Heart right ventricle (tissue), 16 donors: ENCODE data around the gene LPP. TPM values are rescaled to one million over a fixed set of nuclear protein-coding genes. Genes with fewer than 3 reads are reported as not detected.
A peak's percentile ranks its signal among the peaks of the same experiment; 100 is the strongest.

ENCODE experiments used
- ATAC-seq, 8 donors: fragments of 200-7000 bp; cut with Tn5 transposase; one replicate each; pipeline ENCODE4 v1.9.1; 2020; ENCODE audit warnings: mild to moderate bottlenecking in 8 of 8, moderate library complexity in 8 of 8, moderate number of reproducible peaks in 1 of 8
- DNase-seq, 2 donors: peaks; one replicate each; pipeline ENCODE4 v3.0.0-alpha.2; 2020
- H3K27ac ChIP-seq, 10 donors: fragments of 200-600 bp; sonication (generic) in 2 of 10; one replicate each; pipeline versions ENCODE4 v1.5.0 to v1.8.0; 2020 to 2022; ENCODE audit warnings: mild to moderate bottlenecking in 3 of 10
- H3K27me3 ChIP-seq, 7 donors: fragments of 200-600 bp; one replicate each; pipeline ENCODE4 v1.8.0; 2021 to 2022; ENCODE audit warnings: mild to moderate bottlenecking in 2 of 7
- H3K36me3 ChIP-seq, 9 donors: fragments of 200-600 bp; sonication (generic) in 1 of 9; one replicate each; pipeline versions ENCODE4 v1.5.0 to v1.8.0; 2020 to 2022; ENCODE audit warnings: mild to moderate bottlenecking in 2 of 9
- H3K4me1 ChIP-seq, 9 donors: fragments of 200-600 bp; sonication (generic) in 1 of 9; one replicate each; pipeline versions ENCODE4 v1.5.0 to v1.8.0; 2020 to 2022; ENCODE audit warnings: mild to moderate bottlenecking in 4 of 9
- H3K4me3 ChIP-seq, 10 donors: fragments of 200-600 bp; sonication (generic) in 2 of 10; one replicate each; pipeline versions ENCODE4 v1.5.0 to v1.8.0; 2020 to 2022; ENCODE audit warnings: mild to moderate bottlenecking in 7 of 10, moderate library complexity in 2 of 10
- H3K9me3 ChIP-seq, 11 donors: fragments of 200-600 bp in 10 of 11; sonication (generic) in 2 of 11; one replicate each; pipeline versions ENCODE4 v1.5.0 to v1.8.0; 2013 to 2022; ENCODE audit warnings: mild to moderate bottlenecking in 2 of 11, control low read depth in 1 of 11, moderate library complexity in 1 of 11
- WGBS, 2 donors: extraction: QIAGEN DNeasy Blood & Tissue Kit; methylation state at CpG; one replicate each; pipeline ENCODE4 v1.1.7; 2013; ENCODE audit warnings: inconsistent platforms in 1 of 2; 5-methylcytosine and 5-hydroxymethylcytosine counted together
- intact Hi-C, 10 donors: fragments of 100-400 bp; cut with DNase I; formaldehyde crosslinking; loops; one replicate each; pipeline versions ENCODE4 v1.11.1 to v1.14.2; 2022
- polyA plus RNA-seq, 2 donors: library from polyadenylated mRNA; stranded (reverse); fragments of 200-250 nt; gene quantifications; one replicate each; pipeline ENCODE4 v1.2.3, GENCODE V29; 2013
- total RNA-seq, 10 donors: library from RNA; stranded (reverse); fragmentation: NEBNext Ultra II Directional in 3 of 10; extraction: Animal tissue kit (Norgen Biotek cat#: 25700) in 3 of 10; gene quantifications; one replicate each; pipeline versions ENCODE4 v1.2.1 to v1.2.4, GENCODE V29; 2021 to 2023
- TF ChIP-seq, protein P1 (sequence below), 9 donors: fragments of 200-600 bp; sonication (generic) in 2 of 9; IDR thresholded peaks; one replicate each; pipeline versions ENCODE4 v1.5.0 to v1.8.0; 2021 to 2022; ENCODE audit warnings: antibody characterized with exemption in 9 of 9, mild to moderate bottlenecking in 5 of 9, moderate library complexity in 1 of 9
- donor health status: Arrhythmogenic right ventricular cardiomyopathy.
- donor health status: ischemic (EF 13 %, LVEDD 7.1; RV severe dilation, severe dysfunction).
- donor health status: healthy with polysubstance abuse.
- donor health status: DM: no; HTN: yes; CAD: no.
- donor health status: DM: no; HTN: no; CAD: no.
- donor health status: ischemic (EF 25% LVEDD 6.9; RV normal size, moderate dysfunction).
- donor health status: ischemic (EF 25% LVEDD 5.7; RV mildly dilated, moderate dysfunction).
- donor health status: healthy.
- donor health status: DM: yes; HTN: yes; CAD: no.
- donor health status: Ischemic cardiomyopathy.
- donor health status: ischemic (EF 35%, LVEDD 5.7; RV mildly dilated, moderate dysfunction).
- donor health status: nonischemic (EF 11% LVEDD 7.7; RV severe dilation, severe dysfunction).
- donor health status: DM: yes; HTN: yes; CAD: no.
- donor health status: PGD.
- donor health status: ischemic (EF 29% LVEDD 5.4; RV normal size, mild dysfunction).
- donor health status: nonischemic (EF 23%, LVEDD 6.1; RV moderate dilation, normal function).

The LPP gene
- total and polyA plus RNA-seq, 12 donors, result 8.5 to 188 (median 140) TPM

DNA sequence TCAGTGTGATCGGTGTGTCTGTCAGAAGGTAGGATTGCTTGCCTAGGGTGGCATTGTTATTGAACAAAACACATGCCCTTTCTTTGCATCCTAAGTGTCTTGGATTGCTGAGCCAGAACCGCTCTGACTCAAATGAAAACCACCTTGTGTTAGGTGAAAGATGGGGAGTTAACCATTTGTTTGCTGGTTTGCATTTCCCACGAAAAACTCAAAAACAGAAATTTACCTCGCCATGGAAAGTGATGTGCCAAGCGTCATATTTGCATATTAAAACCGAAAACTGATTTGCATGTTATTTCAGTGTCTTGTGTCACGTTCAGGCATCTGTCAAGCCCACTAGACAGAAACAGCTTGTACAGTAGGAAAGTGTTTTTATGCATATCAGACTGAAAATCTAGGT, 543.2 kb downstream of the LPP start:
- Histone ChIP-seq H3K27me3 (no peaks in the 10 kb centered on the region), H3K4me1 (peaks cover 0 to 19% (median 0%) of the 10 kb centered on the region in 9 donors), H3K4me3 (no peak overlapping the region), H3K9me3 (no peaks in the 10 kb centered on the region), H3K27ac (no peak overlapping the region), H3K36me3 (no peaks in the 10 kb centered on the region)
- no peak for DNase-seq
- WGBS, 2 donors, result 83 to 86% methylated on average over 7 of the region's 7 CpGs
- ATAC-seq, result no peak
- intact Hi-C loops, result no loop called here
- TF ChIP-seq, protein P1, sequence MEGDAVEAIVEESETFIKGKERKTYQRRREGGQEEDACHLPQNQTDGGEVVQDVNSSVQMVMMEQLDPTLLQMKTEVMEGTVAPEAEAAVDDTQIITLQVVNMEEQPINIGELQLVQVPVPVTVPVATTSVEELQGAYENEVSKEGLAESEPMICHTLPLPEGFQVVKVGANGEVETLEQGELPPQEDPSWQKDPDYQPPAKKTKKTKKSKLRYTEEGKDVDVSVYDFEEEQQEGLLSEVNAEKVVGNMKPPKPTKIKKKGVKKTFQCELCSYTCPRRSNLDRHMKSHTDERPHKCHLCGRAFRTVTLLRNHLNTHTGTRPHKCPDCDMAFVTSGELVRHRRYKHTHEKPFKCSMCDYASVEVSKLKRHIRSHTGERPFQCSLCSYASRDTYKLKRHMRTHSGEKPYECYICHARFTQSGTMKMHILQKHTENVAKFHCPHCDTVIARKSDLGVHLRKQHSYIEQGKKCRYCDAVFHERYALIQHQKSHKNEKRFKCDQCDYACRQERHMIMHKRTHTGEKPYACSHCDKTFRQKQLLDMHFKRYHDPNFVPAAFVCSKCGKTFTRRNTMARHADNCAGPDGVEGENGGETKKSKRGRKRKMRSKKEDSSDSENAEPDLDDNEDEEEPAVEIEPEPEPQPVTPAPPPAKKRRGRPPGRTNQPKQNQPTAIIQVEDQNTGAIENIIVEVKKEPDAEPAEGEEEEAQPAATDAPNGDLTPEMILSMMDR (IDR thresholded peaks at IDR 0.05), result no peak

GRCh38 chr3:188698436-188698835, 544.5 kb downstream of the LPP start:
- intact Hi-C loops, result no loop called here
- no peak overlapping the region for H3K27ac ChIP-seq
- no peak overlapping the region for H3K4me3 ChIP-seq
- TF ChIP-seq, protein P1 (IDR thresholded peaks at IDR 0.05), result no peak
- H3K36me3 ChIP-seq, result no peaks in the 10 kb centered on the region
- WGBS, 2 donors, result 89 to 95% methylated on average over 12 of the region's 12 CpGs
- no peaks in the 10 kb centered on the region for H3K27me3 ChIP-seq
- no peaks in the 10 kb centered on the region for H3K9me3 ChIP-seq
- DNase-seq (no peak), ATAC-seq (no peak)
- H3K4me1 ChIP-seq, result peaks cover 0 to 28% (median 0%) of the 10 kb centered on the region in 9 donors

- H3K4me1 ChIP-seq, result peaks cover 0 to 28% (median 0%) of the 10 kb centered on the region in 9 donors
- ATAC-seq, result no peak
- TF ChIP-seq, protein P1 (IDR thresholded peaks at IDR 0.05), result no peak
- no peaks in the 10 kb centered on the region for H3K36me3 ChIP-seq
- H3K4me3 ChIP-seq, result no peak overlapping the region
- H3K27me3 ChIP-seq, result no peaks in the 10 kb centered on the region
- no peak for DNase-seq
- intact Hi-C loops, result no loop called here
- peak overlapping the region in 1 of 10 donors; percentile 77 for H3K27ac ChIP-seq
- no peaks in the 10 kb centered on the region for H3K9me3 ChIP-seq
These were observed 546.5 kb downstream of the LPP start for GRCh38 chr3:188700501-188700900.

GRCh38 chr3:188700918-188701317, 547.0 kb downstream of the LPP start:
- H3K9me3 ChIP-seq, result no peaks in the 10 kb centered on the region
- H3K27ac ChIP-seq, result peak overlapping the region in 1 of 10 donors; percentile 77
- TF ChIP-seq, protein P1 (IDR thresholded peaks at IDR 0.05), result no peak
- intact Hi-C loops, result no loop called here
- no peak overlapping the region for H3K4me3 ChIP-seq
- no peak for ATAC-seq
- H3K4me1 ChIP-seq, result peaks cover 0 to 28% (median 0%) of the 10 kb centered on the region in 9 donors
- H3K36me3 ChIP-seq, result no peaks in the 10 kb centered on the region
- no peaks in the 10 kb centered on the region for H3K27me3 ChIP-seq
- DNase-seq, result no peak
